Epithelial cell of proximal tubule (primary cell): ENCODE data around the gene FGF11. TPM values are rescaled to one million over a fixed set of nuclear protein-coding genes. Genes with fewer than 3 reads are reported as not detected.

ENCODE experiments used
- DNase-seq: peaks from one replicate; pipeline ENCODE4 v3.0.0-alpha.2; 2011; ENCODE audit warnings: low read depth
- H3K4me3 ChIP-seq: 2 replicates; pipeline ENCODE4 v1.5.1; 2011; ENCODE audit warnings: low read depth, mild to moderate bottlenecking, low read length
- total RNA-seq: library from RNA; depleted of rRNA; stranded (reverse); fragments of >200 nt; gene quantifications from 2 replicates; pipeline ENCODE4 v1.2.3, GENCODE V29; 2015
- TF ChIP-seq, protein P1 (sequence below): conservative IDR thresholded peaks from 2 replicates; pipeline ENCODE4 v1.5.1; 2012; ENCODE audit warnings: low read depth, mild to moderate bottlenecking, low read length

FGF11 gene
- total RNA-seq, 1 donor from 2014 or later = 11.5 TPM

- H3K4me3 ChIP-seq = peak overlapping the region; percentile 94
- DNase-seq = no peak
- TF ChIP-seq, protein P1, sequence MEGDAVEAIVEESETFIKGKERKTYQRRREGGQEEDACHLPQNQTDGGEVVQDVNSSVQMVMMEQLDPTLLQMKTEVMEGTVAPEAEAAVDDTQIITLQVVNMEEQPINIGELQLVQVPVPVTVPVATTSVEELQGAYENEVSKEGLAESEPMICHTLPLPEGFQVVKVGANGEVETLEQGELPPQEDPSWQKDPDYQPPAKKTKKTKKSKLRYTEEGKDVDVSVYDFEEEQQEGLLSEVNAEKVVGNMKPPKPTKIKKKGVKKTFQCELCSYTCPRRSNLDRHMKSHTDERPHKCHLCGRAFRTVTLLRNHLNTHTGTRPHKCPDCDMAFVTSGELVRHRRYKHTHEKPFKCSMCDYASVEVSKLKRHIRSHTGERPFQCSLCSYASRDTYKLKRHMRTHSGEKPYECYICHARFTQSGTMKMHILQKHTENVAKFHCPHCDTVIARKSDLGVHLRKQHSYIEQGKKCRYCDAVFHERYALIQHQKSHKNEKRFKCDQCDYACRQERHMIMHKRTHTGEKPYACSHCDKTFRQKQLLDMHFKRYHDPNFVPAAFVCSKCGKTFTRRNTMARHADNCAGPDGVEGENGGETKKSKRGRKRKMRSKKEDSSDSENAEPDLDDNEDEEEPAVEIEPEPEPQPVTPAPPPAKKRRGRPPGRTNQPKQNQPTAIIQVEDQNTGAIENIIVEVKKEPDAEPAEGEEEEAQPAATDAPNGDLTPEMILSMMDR = no peak
These were observed 44.1 kb downstream of the FGF11 start for GRCh38 chr17:7483255-7484066.

GRCh38 chr17:7484067-7484918 is 45.0 kb downstream of the FGF11 start, which contains the start of gene POLR2A:
Gene POLR2A (plus strand): TSS chr17:7484366.
- H3K4me3 ChIP-seq = peak within 1 kb of the TSS; percentile 94
- TF ChIP-seq, protein P1 = no peak
- peak; percentile 83 for DNase-seq

- TF ChIP-seq, protein P1 = peak; percentile 13
- peak overlapping the region; percentile 94 for H3K4me3 ChIP-seq
- no peak for DNase-seq
These were observed 45.6 kb downstream of the FGF11 start for GRCh38 chr17:7484919-7485377.

DNA sequence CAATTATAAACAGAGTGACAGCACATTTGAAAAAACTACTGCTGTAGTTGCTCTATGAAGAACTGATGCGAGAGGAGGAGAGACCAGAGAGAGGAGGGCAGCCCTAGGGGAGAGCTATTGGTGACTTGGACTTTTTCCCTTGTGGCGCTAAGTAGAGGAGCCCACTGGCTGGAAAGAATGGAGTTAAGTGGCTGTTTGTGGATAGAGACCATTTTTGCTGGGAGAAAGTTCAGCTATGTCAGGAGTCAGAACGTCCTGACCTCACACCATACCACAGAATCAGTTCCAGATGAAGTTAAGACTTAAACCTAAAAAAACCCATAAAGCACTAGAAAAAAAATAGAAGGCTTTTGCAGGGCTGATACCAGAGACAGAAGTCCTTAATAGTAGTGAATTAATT is 46.9 kb downstream of the FGF11 start:
- DNase-seq = no peak
- TF ChIP-seq, protein P1 = no peak

DNA sequence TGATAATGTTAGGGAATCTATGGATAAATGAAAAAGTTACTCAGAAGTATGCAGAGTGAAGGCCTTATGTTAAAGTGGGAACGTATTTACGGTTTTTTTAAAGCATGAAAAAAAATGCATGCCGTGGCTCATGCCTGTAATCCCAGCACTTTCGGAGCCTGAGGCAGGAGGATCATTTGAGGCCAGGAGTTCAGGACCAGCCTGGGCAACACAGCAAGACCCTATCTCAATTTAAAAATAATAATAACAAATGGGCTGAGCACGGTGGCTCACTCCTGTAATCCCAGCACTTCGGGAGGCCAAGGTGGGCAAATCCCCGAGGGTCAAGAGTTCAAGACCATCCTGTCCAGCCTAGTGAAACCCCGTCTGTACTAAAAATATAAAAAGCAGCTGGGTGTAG is 50.8 kb downstream of the FGF11 start:
- DNase-seq = no peak
- TF ChIP-seq, protein P1 = no peak
- no peak overlapping the region for H3K4me3 ChIP-seq

More for the DNA sequence above, 46.9 kb downstream of the FGF11 start:
- peak overlapping the region; percentile 94 for H3K4me3 ChIP-seq

GRCh38 chr17:7491583-7491982 is 52.3 kb downstream of the FGF11 start:
- H3K4me3 ChIP-seq = no peak overlapping the region
- TF ChIP-seq, protein P1 = no peak
- DNase-seq = no peak
